Measurements from ENCODE around the gene OPN1LW. TPM values are rescaled to one million over a fixed set of nuclear protein-coding genes. Genes with fewer than 3 reads are reported as not detected.

OPN1LW gene
- total and polyA plus RNA-seq, 2 of the 8 experiments (the other 6 are each of a cell fraction or from before 2014, with no cell fraction given): not detected

DNA sequence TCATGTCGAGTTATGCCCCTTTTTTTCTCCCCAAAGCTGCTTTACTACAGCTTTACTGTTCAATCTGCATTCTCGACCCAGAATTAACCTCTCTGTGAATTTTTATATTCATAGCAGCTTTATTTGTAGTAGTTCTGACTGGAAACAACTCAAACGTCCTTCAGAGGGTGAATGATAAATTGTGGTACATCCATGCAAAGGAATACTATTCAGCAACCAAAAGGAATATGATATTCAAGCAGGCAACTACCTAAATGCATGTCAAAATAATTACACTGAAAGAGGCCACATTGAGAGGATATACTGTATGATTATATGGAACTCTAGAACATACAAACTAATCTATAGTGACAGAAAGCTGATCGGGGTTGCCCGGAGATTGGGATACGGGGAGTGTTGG, 26.5 kb upstream of the OPN1LW start (continued):
- TF ChIP-seq RFX5 (IDR thresholded peaks at IDR 0.05; ENCODE audit: borderline replicate concordance, low read depth, low read length) (no peak), HDAC6 (IDR thresholded peaks at IDR 0.05; ENCODE audit: low read depth, low read length) (no peak), CBX8 (IDR thresholded peaks at IDR 0.05; ENCODE audit: borderline replicate concordance, low read depth, low read length) (no peak), SP4 (IDR thresholded peaks at IDR 0.05; ENCODE audit: low read length) (no peak), BRCA1 (IDR thresholded peaks at IDR 0.05; ENCODE audit: low read depth, low read length) (no peak), SAP30 (IDR thresholded peaks at IDR 0.05; ENCODE audit: insufficient read depth, insufficient replicate concordance, low read length) (no peak)
- TF ChIP-seq, protein P1, sequence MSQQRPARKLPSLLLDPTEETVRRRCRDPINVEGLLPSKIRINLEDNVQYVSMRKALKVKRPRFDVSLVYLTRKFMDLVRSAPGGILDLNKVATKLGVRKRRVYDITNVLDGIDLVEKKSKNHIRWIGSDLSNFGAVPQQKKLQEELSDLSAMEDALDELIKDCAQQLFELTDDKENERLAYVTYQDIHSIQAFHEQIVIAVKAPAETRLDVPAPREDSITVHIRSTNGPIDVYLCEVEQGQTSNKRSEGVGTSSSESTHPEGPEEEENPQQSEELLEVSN (IDR thresholded peaks at IDR 0.05): no peak

Measured in H1 (cell line).